Measurements from ENCODE around the gene LAMB3.

DNA sequence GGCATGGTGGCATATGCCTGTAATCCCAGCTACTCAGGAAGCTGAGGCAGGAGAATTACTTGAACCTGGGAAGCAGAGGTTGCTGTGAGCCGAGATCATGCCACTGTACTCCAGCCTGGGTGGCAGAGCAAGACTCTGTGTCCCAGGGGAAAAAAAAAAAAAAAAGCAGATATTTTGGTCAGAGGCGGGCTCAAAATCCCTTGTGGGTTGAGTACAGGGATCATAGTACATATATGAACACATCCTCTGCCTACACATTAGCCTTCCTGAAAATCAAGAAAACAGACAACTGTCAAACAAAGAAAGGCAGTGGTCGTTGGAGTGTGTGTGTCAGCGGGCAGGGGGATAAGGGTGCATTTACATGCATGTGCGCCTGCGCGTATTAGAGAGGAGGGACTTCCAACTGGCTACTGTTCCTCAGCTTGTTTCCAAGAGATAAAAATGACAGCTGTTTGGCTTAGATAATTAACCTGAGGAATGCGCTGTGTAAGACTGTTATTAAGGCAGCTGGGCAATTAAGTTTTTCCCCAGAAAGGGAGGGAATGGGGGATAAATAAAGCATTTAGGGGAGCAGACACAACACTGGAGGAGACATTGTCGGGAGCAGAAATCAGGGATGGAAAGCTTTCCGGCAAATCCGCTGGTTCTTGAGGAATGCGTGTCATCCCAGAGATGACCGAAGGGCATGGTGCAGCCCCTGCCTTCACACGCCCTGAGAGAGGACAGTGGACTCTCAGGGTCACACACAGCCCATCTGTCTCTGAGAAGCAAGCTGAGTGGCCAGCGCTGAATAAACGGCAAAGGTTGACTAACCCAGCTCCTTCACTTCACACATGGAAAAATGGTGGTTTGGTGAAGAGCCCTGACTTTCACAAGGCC is 6.4 kb downstream of the LAMB3 start:
- TF ChIP-seq POLR2A (IDR thresholded peaks at IDR 0.05) = no peak
- TF ChIP-seq, protein P1, sequence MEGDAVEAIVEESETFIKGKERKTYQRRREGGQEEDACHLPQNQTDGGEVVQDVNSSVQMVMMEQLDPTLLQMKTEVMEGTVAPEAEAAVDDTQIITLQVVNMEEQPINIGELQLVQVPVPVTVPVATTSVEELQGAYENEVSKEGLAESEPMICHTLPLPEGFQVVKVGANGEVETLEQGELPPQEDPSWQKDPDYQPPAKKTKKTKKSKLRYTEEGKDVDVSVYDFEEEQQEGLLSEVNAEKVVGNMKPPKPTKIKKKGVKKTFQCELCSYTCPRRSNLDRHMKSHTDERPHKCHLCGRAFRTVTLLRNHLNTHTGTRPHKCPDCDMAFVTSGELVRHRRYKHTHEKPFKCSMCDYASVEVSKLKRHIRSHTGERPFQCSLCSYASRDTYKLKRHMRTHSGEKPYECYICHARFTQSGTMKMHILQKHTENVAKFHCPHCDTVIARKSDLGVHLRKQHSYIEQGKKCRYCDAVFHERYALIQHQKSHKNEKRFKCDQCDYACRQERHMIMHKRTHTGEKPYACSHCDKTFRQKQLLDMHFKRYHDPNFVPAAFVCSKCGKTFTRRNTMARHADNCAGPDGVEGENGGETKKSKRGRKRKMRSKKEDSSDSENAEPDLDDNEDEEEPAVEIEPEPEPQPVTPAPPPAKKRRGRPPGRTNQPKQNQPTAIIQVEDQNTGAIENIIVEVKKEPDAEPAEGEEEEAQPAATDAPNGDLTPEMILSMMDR (IDR thresholded peaks at IDR 0.05 in 8 of 11, conservative IDR thresholded peaks at IDR 0.05 in 3 of 11) = no peak

Measured in spleen (tissue), 7 donors.